ENCODE results near the gene SPTBN1.
"Not testable (repeated sequence)": the region's sequence is repeated elsewhere in the genome, so short reads cannot be mapped to it uniquely, and the experiment has no call there.

GRCh38 chr2:54698926-54699325 lies 242.8 kb downstream of the SPTBN1 start:
- TF ChIP-seq YY1 (IDR thresholded peaks at IDR 0.05; ENCODE audit: insufficient read depth, insufficient read length); SUZ12 (IDR thresholded peaks at IDR 0.05; ENCODE audit: extremely low read depth, insufficient read depth, insufficient read length); ZNF274 (IDR thresholded peaks at IDR 0.05; ENCODE audit: low read depth, low read length): not testable (repeated sequence)
